COLO829 (cell line): Measurements from ENCODE around the gene EMX1.

Source experiments
- DNase-seq: peaks from one replicate; pipeline ENCODE4 v3.0.0; 2012; ENCODE audit warnings: low spot score

The EMX1 gene

DNA sequence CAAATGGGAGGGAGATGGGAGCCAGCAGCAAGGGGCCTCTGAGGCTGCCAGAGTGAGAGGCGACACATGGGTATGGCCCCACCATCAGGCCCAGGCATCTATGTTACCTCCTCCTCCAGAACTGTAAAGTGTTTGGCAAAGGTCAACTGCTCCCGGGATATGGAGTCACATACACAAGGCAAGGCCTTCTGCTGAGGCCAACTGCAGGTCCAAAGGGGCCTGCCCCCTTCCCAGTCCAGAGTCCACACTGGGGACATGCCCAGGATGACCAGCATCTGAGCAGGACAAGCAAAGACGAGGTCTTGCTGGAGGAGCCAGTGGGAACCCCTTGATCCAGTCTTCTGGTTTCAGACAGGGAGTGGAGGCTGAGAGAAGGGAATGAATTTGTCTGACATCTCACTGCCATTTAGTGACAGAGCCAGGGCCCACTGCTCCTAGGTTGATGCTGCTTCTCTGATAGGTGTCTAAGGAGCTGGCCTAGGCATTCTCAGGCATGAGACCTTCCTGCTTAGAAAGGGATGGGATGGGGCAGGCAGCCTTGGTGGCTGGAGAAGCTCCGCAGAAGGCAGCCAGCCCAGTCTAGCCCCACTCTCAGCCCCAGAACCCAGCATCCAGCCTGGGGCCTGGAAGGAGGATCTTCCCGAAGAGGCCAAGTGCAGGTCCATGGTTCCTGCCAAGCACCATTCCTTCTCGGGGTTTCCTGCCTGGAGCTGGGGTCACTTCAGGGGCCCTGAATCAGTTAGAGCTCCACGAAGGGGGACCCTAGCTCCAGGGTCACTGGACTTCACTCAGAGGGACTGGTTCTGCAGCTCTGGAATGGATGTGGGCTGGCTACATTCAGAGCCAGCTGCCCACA lies 26.4 kb downstream of the EMX1 start:
- DNase-seq = no peak

DNA sequence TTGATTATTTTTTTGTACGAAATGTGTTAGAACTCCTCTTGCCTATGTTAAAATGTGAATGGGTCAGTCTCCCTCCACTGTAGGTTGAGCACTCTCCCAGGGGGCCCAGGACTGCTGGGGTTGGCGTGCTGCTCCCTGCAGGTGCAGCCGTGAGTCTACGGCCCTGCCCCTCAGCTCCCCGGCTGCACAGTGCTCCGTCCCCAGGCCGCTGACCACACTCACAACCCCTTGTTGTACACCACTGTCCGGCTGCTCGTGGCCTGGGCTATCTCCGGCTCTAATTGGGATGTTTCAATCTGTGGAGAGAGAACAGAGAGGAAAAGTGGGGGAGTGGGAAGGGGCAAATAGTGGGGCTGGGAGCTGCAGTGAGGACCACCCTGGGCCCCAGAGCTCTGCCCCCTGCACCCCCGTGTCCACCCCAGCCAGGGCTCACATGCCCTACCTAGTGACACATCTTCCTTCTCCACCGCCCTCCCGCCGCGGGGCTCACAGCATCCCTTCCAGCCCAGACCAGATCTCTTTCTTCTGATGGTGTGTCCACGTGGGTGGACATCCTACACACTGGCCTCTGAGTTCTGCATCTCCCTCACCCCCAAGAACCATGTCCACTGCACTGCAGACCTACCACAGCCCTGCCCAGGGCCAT lies 27.6 kb downstream of the EMX1 start:
- no peak for DNase-seq

DNA sequence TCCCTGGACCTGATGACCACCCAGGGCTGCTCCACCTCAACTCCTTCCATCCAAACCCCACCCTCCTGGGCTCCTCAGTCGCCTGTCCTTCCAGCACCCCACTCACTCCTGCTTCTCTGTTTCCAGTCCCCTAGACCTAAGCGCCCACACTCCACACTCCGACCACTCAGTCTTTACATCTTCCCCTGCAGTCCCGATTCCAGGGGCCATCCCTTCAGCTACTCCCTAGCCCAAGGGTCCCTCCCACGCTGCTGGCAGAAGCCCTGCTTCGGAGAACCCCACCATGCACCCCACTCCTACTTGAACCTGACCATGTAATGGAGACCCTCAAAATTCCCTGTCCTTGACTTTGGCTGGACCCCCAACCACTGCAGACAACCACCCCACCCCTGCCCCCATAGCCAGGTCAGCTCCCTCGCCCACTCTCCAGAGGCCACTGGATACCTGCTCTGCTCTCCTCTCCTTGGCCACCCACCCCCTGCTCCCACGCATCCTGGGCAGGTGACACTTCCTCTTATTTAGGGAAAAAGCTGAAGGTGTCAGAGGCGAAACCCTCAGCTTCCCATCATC lies 28.2 kb downstream of the EMX1 start:
- no peak for DNase-seq

DNA sequence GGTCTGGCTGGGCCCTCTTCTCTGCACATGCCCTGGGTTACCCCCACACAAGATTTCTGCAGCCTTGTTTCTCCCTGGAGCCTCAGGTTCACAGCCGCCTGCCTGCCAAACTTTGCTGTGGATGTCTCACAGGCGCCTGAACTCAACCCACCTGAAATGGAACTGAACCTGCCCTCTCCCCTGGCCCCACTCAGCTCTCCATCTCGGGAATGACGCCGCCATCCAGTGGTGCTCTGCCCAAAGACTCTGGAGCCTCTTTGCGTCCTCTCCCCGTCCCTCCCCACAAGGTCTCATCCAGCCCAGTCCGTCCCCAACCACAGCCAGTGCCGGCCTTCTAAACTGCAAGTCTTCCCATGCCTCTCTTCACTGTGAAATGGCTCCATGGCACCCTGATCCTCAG lies 29.1 kb downstream of the EMX1 start:
- no peak for DNase-seq

DNA sequence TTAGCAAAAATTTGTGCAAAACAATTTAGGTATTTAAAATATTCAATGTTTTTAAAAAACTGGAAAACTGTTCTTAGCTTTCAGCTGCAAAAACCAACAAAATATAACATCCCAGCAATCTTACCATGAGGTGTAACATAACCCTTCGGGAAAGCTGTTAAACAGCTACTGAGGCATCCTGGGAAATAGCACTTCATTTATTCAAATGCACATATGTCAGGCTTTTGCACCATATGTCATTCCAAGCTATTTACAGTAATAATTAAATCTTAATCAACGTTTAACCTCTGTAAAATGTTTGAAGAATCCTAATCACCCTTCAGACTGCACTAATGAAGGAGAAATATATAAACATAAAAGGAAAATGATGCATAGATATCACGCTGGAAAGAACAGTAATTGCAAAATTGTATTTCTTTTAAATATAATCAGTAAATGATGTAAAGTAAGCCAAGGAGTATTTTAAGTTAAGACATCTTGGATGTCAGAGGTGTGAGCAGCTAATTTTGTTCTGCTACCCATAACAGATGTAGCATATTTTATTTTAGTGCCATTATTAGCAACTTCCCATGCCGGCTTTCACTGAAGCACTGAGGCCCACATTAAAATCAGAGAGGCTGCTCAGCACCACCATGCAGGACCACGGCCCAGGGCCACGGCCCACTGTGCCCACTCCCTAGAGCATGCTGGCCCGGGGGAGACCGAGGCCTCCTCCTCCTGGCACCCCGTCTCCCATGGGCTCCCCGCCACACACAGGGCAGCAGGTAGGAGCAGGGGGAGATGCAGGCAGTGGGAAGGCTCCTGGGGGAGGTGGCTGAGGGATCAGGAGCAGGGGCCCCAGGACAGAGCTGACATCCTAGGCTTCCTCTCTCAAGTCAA lies 30.9 kb downstream of the EMX1 start:
- DNase-seq = no peak

DNA sequence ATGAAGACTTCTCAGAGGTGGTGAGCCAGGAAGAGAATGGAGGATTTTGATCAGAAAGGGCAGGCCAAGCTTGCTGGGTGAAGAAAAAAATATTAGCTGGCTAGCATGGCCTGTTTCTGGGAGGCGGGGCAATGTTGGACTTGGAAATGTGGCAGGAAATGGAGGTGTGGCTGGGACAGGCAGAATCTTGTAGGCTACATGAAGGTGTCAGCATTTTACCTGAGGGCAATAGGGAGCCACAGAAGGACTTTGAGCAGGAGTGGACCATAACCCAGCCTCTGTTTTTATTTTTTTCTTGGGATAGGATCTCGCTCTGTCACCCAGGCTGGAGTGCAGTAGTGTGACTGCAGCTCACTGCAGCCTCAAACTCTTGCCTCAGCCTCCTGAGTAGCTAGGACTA lies 31.7 kb downstream of the EMX1 start:
- no peak for DNase-seq

DNA sequence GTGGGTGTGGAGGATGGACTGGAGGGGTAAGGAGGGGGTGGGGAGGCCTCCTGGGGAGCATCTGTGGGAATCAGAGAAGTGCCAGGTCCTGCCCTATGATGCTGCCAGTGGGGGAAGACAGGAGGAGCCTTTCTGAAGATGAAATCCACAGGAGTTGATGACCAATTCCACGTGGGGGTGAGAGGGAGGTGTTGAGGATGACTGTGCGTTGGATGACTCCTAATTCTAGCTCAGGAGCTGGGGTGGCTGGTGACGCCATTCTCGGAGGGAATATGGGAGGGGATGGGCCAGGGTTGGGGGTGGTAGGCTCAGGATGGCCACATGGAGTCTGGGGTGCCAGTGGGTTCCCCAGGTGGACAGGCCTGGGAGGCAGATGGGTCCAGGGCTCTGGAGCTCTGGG lies 32.3 kb downstream of the EMX1 start:
- no peak for DNase-seq

DNA sequence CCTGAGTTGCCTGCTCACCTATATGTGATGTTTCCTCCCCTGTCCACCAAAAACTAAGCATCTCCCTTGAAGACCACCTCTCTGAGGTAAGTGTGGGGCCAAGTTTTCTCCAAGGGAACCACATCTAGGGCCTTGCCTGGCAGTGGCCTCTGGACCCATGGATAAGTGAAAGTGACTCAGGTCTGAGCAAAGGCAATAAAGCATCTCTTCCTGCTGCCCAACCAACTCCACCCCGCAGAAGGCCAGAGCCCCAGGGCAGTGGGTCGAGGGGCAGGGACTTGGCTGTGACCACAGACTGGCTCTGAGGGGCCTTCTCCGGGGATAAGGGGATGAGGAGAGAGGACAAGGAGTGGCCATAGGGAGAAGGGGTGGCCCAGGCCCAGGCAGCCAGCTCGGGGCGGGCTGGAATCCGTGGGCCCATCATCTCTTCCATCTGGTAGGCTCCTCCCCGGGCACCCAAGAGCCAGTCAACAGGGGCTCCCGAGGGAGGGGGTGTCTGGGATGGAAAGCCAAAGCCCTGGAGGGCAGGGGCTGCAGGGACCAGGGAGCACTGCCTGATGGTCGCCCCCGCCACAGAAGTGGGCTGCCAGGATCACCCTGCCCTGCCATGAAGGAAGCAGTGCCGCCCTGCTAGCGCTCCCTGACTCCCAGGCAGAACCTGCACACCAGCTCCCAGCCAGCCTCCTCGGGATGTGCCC lies 33.4 kb downstream of the EMX1 start:
- no peak for DNase-seq

DNA sequence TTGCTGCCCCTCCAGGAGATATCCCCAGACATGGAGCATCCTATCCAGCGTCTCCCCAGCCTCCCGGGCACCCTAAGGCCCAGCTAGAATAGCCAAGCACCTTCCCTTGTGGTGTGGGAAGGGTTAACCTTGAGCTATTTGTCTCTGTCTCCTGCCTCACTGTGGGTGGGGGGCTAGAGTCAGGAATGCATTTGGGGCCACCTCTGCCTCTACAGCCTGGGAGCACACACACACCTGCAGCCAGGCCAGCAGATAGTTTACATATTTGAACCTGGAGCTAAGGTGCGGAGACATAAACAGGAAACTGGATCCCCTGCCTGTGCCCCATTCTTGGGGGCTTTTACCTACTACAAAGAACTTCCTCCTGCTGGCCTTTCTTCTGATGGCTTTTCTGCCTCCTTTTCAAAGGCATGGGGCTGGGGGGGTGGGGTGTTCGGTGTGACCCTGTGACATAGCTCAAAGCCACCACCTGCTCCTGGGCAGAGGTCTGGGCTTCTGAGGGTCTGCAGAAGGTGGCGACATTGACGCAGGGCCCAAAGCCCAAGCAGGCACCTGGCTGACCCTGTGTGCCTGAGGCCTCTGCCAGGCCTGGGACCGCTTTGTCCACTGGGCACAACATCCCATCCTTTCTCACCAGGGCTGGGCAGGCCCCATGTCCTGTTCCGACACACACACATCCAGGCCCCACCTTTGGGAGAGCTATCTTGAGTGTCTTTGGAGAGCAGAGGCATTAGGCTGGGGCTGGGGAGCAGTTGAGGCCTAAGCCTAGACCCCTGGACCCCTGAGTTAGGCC lies 34.2 kb downstream of the EMX1 start:
- no peak for DNase-seq

DNA sequence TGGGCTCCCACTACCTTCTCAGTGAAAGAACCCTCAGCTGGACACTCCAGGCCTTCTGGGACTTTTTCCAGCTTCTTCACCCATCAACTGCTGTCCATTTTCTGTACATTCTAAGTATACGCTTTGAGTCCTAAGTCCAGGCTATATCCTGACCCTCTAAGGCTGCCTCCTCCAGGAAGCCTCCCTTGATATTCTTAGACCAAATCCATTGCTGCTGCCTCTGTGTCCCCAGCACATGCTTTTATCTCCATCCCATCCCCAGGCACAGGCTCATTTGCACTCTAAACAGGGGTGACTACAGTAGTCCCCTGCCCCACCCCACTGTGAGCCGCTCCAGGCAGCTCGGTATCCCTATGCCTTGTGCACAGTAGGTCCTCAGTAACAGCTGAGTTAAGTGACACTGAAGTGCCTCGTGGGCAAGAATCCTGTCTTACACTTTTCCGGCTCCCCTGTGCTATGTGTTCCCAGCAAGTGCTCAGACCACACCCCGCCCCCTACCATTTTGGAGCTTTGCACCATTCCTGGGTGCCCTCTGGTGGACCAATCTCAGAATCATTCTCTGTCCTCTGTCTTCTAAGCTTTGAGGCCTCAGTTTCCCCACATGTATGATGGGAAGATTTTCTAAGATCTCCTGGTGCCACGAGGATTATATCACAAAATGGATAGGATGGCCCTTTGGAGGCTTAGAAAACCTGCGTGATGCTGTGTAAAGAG lies 34.9 kb downstream of the EMX1 start:
- DNase-seq = no peak

DNA sequence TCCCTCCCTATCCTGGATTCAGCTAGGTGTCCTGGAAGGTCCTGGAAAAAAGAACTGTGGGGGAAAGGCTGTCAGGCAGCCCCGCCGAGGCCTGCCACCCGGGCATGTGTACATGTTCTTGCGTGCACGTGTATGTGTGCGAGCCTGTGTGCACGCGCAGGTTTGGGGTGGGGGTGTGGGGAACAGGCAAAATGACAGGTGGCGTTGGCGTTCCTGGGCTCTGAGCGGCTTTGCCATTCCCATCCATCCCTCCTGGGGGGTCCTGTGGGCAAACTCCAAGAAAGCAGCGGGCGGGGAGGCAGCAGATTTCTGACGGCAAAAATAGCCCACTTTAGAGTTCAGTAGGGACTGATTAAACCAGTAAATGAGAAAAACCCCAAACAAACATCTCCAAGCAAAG lies 35.6 kb downstream of the EMX1 start:
- DNase-seq = no peak

DNA sequence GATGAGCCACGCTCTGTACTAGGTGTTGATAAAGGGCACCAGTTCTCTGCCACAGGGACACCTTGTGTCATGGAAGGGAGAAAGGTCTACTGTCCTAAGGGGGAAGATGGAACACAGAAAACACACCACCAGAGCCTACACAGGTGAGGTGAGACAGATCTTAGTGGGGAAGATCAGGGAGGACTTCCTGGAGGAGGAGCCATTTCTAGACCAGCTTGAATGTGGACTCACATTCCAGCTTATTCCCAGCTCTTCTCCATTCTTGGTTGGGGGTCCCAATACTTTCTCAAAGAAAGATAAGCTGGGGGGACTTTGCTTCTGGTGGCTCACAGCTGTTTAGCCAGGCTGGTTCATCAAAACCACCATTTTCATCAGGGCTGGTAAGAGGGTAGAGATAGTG lies 36.2 kb downstream of the EMX1 start:
- no peak for DNase-seq

DNA sequence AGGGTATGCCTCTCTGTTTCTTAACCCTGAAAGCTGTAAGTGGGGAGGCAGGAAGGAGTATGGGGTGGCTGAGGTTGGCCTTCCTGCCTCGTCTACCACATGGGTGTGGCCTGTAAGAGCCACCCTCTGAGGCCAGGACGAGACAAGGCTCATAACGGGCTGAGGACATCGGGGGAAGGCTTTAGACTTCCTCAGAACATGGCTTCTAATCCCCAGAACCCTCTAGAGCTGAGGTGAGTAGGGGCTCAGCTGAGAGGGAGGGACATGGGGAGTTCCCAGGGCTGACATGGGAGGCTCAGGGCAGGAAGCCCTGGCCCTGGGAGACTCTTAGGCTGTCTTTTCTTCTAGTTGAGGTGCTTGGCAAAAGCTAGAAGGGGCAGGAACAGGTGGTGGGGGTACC lies 36.7 kb downstream of the EMX1 start:
- no peak for DNase-seq

DNA sequence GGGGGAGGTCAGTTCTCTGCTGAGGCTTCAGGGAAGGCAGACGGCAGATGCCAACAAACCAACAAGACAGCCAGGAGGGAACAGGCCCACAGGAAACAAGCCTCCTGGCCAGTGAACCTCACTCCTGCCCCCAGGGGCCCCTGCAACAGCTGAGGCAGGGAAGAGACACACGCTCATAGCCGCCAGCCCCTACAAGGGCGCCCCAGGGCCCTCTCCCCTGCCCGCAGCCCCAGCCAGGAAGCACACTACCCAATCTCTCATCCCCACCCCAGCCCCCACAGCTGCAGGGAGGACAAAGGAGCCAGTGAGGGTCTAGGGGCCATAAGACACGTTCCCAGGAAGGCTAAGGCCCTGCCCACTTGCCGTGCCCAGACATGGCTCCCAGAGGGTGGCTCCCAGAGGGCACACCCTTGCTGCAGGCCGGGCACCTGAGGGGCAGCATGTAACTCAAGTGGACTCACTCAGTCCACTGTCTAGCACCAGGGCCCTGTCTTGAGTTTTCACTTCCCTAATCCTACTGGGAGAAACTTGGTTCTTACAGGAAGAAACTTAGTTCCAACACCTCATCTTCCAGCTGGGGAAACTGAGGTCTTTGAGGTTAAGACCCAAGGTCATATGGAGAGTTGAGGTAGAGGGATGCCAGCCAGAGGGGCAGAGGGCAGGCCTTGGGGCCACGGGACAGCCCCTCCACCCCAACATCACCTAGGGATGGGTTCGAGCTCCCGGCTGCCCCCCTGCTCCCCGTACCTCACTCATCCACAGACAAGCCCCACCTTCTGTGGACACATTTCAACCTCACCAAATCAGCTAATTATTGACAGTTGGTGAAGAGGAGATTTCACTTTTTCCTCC lies 37.3 kb downstream of the EMX1 start:
- no peak for DNase-seq

DNA sequence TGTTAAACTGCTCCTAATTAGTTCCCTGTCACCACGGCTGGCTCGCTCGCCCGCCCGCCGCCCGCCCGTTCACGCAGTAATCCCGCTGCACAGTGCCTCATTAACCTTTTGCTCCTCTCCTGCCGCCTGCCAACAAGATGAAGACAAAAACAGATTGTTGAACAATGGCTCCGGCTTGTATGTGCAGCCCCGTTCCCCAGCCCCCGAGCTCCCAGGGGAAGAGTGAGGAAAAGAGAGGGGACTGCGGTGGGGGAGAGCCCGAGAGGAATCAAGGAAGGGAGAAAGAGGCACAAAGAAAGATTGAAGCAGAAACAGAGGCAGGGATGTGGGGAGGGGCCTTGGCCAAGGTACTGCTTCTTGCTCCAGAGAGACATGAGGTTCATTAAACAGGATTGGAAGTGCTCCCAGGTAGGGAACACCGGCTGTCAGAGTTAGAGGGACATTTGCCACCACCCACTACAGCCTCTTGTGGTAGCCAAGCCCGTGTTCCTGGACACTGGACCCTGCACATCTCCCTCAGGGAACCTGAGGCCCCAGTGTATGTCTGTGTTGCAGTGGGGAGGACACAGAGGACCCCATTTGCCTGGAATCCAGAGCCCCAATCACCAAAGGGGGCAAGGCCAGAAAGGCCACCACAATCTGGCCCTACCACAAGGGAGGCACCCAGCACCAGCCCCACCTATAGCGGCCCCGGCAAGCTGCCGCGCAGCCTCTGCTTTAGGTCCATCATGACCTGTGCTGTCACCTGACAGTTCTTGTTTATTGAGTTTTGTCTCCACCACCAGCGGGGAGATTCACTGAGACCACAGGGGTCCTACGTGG lies 38.1 kb downstream of the EMX1 start:
- no peak for DNase-seq

DNA sequence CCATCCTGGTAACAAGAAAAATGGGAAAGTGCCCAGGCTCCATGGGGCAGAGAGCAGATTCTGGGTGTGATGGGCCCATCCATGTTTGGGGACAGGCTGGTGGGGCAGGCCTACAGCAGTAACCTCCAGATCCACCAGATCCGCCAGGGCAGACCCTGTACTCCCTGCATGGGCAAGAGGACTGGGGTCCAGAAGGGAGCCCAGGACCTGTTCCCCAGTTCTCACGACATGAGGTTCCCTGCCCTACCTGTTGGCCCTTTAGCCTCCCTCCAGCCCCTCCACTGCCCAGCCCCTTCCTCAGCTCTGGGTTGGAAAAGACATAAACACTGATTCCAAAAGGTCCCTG lies 38.7 kb downstream of the EMX1 start:
- no peak for DNase-seq

DNA sequence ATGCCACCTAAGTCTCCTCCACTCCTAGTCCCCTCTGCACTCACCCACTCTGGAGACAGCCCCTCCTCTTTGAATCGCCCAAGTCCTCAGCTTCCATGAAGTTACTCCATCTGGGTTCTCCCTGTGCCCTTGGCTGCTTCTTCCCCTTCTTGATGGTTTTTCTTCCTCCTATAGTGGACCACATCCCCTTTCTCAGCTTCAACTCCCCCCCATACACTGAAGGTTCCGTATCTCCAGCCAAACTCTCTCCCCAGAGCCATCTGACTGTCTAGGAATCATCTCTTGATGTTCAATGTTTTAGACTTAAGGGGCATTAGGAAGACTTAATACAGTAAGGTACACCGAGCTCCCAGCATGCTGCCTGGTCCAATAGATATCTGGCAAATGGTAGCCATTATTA lies 39.6 kb downstream of the EMX1 start:
- DNase-seq = no peak

DNA sequence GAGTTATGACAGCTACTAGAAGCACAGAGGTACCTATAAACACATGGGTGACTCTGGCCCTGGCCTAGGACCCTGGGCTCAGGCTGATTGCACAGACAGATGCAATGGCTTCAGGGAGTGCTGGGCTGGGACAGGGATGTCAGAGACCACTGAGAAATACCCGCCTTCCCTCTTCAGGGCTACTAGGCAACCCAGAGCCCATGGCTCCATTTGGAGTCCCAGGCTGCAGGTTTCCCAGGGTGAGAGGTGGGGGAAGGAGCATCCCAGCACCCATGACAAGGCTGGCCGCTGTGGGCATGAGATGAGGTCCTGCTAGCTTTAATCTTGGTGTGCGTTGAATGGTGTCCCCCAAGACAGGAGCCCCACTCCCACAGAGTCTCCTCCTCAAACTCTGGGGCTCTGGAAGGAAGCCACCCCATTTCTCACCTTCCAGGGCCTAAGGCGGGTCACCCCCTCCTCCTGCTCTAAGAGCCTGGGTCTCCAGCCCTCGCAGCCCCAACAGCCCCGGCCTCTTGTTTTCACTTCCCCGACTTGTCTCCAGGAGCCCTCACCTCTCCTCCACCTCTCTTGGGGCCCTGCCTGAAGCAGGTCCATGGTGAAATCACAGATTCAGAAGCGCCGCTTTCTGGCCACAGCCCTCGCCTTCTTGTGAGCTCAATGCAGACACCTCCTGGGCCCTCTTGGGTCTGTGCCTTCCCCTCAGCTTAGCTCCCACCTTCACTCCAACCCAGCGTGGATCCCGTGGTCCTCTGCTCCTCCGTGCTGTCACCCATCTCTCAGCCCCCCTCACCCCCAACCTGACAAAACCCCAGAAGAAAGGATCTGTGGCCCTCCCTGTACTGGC lies 41.4 kb downstream of the EMX1 start:
- DNase-seq = no peak
